OCI-M2 (cell line): ENCODE data around the gene KRTAP2-4.
"Not testable (repeated sequence)": the region's sequence is repeated elsewhere in the genome, so short reads cannot be mapped to it uniquely, and the experiment has no call there.

Experiments used
- DNase-seq: peaks from one replicate; lab custom pipeline; 2025; ENCODE audit not compliant: unreplicated experiment; lab: John Stamatoyannopoulos, UW

The KRTAP2-4 gene, protein sequence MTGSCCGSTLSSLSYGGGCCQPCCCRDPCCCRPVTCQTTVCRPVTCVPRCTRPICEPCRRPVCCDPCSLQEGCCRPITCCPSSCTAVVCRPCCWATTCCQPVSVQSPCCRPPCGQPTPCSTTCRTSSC

DNA sequence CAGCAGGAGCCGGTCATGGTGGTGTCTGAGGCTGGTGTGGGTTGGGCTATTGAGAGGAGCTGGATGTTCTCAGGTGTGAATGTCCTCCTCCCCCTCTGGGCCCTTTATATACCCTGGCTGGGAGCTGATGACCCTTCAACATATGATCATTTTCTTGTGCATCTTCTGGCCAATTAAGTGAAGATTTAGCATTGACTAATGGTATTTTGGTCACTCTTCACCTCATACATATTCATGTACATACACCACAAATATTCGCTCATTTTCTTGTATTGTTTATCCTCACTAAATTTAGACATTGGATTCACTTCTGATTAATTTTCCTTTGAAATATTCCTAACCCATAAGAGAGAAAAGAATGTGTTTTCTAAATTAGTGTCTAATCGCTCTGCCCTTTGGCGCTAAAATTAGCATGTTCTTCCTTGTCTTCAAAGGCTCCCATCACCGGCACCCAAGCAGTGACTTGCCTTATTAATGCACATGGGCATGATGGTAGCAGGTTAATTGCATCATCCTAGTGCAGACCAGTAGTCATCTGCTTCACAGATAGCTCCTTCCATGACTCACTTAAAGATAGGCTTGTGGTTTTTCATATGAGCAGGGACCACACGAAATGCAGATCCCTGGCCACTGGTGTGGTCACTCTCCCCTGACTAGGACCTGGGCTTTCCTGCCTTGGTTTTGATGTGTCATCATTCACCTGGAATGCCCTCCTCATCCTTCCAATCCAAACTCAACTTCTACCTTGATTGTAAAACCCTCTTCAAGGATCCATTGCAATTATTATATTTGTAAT lies at the start of gene KRTAP2-4:
Gene KRTAP2-4 (minus strand): TSS at position 51 of the 796 bp plus-strand sequence. CDS start 34 bp downstream, at position 17.
- DNase-seq, result no peak

- no peak for DNase-seq
These were observed 45.6 kb upstream of the KRTAP2-4 start for GRCh38 chr17:41111151-41111885.

GRCh38 chr17:41108728-41109386 lies 43.2 kb upstream of the KRTAP2-4 start:
- DNase-seq, result not testable (repeated sequence)

DNA sequence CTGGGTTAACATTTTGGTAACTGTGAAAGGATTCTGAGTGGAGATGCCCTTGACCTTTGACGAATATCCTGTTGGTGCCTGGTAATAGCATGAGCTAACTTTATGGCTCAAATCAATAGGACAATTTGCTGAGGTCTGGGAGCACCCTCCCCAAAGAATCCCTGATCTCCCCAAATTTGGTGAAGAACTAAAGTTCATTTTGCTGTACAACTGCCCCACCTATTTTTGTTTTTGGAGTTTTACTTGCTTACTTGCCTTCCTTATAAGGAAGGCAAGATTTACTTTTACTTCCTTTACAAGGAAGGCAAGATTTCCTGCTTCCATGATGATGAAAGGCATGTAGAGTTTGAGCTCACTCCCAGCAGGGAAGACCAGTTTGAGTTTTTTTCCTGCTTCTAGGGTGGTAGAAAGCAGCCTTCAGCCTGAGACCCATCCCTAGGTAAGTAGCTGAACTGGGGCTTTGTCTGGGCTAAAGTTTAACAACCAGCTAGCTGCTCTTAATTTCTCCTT lies 42.3 kb upstream of the KRTAP2-4 start:
- DNase-seq, result no peak

DNA sequence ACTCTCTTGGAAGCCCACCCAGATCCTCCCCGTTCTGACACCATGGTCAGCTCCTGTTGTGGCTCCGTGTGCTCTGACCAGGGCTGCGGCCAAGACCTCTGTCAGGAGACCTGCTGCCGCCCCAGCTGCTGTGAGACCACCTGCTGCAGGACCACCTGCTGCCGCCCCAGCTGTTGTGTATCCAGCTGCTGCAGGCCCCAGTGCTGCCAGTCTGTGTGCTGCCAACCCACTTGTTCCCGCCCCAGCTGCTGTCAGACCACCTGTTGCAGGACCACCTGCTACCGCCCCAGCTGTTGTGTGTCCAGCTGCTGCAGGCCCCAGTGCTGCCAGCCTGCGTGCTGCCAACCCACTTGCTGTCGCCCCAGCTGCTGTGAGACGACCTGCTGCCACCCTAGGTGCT lies 39.7 kb upstream of the KRTAP2-4 start, which contains the start of gene KRTAP4-9:
Gene KRTAP4-9 (plus strand): TSS at position 43 of the 400 bp plus-strand sequence. CDS start 0 bp downstream, at position 43.
- not testable (repeated sequence) for DNase-seq

DNA sequence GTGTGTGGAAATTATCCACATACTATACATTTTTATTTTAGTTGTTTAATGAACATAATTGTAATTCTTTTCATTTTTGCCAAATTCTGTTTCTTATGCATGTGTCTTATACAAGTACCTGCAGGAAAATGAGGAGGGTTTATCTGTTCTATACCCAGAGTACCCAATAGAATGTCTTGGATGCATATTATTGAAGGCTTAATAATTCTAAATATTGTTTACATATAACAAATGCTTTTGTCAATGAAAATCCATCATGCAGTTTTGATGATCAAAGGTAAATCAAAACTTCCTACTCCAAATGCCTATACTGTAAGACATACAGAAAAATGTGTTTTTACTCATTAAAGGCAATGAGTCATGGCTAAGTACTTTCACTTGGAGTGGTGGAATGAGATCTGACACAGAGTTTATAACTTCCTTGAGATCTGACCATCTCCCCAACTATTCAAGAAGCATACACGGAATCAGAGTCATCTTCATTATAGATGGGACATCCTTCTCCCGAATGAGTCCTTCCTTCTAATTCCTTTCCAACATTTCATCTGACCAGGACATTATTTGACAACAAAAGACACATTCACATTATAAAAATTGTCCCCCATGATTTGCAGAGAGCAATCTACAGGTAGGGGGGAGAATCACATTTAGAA lies 38.8 kb upstream of the KRTAP2-4 start:
- DNase-seq, result not testable (repeated sequence)

GRCh38 chr17:41103896-41104295 lies 38.2 kb upstream of the KRTAP2-4 start:
- no peak for DNase-seq

DNA sequence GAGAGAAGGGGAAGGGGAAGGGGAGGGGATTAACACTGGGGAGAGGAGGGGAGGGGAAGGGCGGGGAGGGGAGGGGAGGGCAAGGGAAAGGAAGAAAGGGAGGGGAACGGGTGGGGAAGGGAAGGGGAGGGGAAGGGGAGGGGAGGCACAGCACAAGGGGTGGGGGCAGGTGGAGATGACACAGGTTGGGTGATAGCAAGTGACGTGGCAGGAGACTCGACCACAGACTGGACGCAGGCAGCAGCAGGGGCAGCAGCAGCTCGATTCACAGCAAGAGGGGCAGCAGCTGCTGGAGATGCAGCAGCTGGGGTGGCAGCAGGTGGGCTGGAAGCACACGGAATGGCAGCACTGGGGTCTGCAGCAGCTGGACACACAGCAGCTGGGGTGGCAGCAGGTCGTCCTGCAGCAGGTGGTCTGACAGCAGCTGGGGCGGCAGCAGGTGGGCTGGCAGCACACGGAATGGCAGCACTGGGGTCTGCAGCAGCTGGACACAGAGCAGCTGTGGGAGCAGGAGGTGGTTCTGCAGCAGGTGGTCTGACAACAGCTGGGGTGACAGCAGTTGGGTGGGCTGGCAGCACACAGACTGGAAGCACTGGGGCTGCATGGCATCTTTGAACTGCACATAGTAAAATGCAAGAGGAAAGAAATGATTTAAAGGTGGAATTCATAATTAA lies 36.0 kb upstream of the KRTAP2-4 start, which contains the start of gene KRTAP4-16:
Gene KRTAP4-16 (minus strand): TSS at position 624 of the 674 bp plus-strand sequence. CDS start 0 bp downstream, at position 624.
- no peak for DNase-seq

DNA sequence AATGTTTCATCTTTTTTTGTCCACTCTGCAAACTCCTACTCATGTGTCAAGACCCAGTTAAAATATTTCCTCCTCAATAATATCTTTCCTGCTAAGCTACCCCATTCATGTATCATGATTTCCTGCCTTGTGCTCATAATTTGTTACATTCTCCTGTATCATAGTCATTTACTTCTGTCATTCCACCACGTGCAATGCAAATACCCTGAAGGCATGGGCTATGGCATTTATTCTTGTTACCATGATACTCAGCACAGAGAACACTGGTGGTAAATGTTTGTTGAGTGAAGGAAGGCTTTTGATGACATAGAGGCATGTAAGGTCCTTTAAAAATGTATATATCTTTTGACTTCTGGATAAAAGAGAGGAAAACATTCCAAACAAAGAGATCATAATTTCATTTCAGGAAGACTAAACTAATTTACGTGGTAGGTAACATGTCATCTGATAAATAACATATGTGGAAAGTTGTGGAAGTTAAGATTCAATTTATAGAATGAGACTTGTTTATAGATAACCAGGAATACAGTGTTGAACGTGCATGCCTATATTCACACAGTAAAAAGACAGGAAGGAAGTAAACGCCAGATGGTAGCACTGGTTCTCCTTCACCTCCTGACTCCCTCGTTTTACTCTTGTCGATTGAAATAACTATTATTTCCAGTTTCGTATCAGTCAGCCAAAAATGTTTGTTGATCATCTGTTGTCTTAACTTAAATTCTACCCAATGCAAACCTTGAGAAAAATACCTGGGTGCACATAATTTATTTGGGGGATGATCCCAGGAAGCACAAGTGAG lies 34.2 kb upstream of the KRTAP2-4 start:
- DNase-seq, result not testable (repeated sequence)

GRCh38 chr17:41098481-41098880 lies 32.8 kb upstream of the KRTAP2-4 start:
- no peak for DNase-seq

DNA sequence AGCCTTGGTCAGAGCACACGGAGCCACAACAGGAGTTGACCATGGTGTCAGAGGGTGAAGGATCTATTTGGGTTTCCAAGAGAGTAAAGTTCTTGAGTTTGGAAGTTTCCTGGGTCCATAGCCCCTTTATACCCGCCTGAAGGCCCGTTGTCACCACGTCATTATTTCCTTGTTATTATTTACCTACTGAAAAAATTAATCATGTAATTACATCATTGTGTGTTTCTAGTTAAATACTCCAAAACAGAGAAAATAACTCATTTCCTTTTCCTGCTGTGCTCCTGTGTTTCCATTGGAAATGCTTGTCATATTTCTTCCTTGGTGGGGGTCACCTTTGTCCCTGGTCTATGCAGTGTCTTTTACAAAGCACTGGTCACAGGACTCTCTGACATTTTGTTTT lies 32.4 kb upstream of the KRTAP2-4 start, which contains the start of gene KRTAP4-8:
Gene KRTAP4-8 (minus strand): TSS at position 101 of the 400 bp plus-strand sequence. CDS start 58 bp downstream, at position 43.
- no peak for DNase-seq

DNA sequence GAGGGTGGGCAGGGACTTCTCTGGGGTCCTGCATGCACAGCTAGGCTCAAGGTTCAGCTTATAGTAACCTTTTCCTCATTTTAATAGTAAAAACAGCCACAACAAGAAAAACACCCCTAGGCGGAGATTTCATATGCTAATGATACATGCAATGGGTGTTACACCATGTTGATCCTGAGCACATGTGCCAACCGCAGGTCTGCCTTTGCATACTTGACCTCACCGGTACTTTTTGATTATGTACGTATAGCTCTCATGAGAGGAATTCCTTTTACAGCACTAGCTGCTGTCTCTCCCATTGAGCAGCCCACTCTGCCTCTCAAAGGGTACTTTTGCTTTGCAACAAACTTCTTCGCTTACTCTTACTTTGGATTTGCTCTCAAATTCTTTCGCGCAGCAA lies 30.4 kb upstream of the KRTAP2-4 start:
- no peak for DNase-seq

GRCh38 chr17:41088760-41089352 lies 23.2 kb upstream of the KRTAP2-4 start:
- DNase-seq, result not testable (repeated sequence)

DNA sequence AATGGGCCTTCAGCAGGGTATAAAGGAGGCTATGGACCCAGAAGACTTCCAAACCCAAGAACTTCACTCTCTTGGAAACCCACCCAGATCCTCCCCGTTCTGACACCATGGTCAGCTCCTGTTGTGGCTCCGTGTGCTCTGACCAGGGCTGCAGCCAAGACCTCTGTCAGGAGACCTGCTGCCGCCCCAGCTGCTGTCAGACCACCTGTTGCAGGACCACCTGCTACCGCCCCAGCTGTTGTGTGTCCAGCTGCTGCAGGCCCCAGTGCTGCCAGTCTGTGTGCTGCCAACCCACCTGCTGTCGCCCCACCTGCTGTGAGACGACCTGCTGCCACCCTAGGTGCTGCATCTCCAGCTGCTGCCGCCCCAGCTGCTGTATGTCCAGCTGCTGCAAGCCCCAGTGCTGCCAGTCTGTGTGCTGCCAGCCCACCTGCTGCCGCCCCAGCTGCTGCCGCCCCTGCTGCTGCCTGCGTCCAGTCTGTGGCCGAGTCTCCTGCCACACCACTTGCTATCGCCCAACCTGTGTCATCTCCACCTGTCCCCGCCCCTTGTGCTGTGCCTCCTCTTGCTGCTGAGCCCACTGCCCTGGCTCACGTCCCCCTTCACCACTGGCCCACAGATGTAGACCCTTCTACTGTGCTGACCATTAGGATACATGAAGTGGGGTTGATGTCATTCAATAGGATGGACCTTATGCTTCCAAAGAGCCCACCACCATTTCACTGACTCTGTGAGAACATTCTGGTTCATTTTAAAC lies 18.6 kb upstream of the KRTAP2-4 start, which contains the start of gene KRTAP4-7:
Gene KRTAP4-7 (plus strand): TSS at position 51 of the 757 bp plus-strand sequence. CDS start 57 bp downstream, at position 108.
- not testable (repeated sequence) for DNase-seq

- not testable (repeated sequence) for DNase-seq
These were observed 17.7 kb upstream of the KRTAP2-4 start for GRCh38 chr17:41083427-41083826.

DNA sequence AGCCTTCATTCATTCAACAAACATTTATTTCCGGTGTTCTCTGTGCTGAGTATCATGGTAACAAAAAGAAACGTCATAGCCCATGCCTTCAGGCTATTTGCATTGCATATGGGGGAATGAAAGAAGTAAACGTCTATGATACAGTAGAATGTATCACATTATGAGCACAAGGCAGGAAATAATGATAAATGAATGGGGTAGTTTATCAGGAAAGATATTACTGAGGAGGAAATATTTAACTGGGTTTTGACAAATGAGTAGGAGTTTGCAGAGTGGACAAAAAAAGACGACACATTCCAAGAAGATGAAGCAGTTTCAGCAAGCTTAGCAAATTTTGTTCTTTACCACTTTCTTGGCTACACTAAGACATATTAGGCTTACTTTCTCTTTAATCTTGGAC lies 16.9 kb upstream of the KRTAP2-4 start:
- no peak for DNase-seq

GRCh38 chr17:41076788-41077187 lies 11.1 kb upstream of the KRTAP2-4 start:
- DNase-seq, result no peak
